Uterus (tissue), 4 donors: ENCODE results near the gene CIAO1. TPM values are rescaled to one million over a fixed set of nuclear protein-coding genes. Genes with fewer than 3 reads are reported as not detected.
"Not testable (repeated sequence)": the region's sequence is repeated elsewhere in the genome, so short reads cannot be mapped to it uniquely, and the experiment has no call there.

Source experiments
- DNase-seq, 2 donors: peaks; one replicate each; pipeline ENCODE4 v3.0.0-alpha.2; 2019 to 2020
- H3K27ac ChIP-seq, 2 donors: fragments of 200-600 bp; sonication (generic); 1 replicate in 1 of 2; 2 replicates in 1 of 2; pipeline ENCODE4 v1.5.1; 2016 to 2018
- H3K27me3 ChIP-seq, 2 donors: fragments of 200-600 bp; sonication (generic); one replicate each; pipeline ENCODE4 v1.5.1; 2018 to 2019; ENCODE audit warnings: control low read depth in 1 of 2
- H3K36me3 ChIP-seq, 2 donors: fragments of 200-600 bp; sonication (generic); one replicate each; pipeline ENCODE4 v1.5.1; 2019; ENCODE audit warnings: control low read depth in 1 of 2
- H3K4me1 ChIP-seq, 2 donors: fragments of 200-600 bp; sonication (generic); one replicate each; pipeline ENCODE4 v1.5.1; 2018 to 2019; ENCODE audit warnings: control low read depth in 1 of 2
- H3K4me3 ChIP-seq, 2 donors: fragments of 200-600 bp; sonication (generic); 1 replicate in 1 of 2; 2 replicates in 1 of 2; pipeline ENCODE4 v1.5.1; 2018 to 2019; ENCODE audit warnings: mild to moderate bottlenecking in 1 of 2
- H3K9me3 ChIP-seq, 2 donors: fragments of 200-600 bp; sonication (generic); one replicate each; pipeline ENCODE4 v1.5.1; 2019; ENCODE audit warnings: control low read depth in 1 of 2
- CTCF ChIP-seq, 4 experiments: fragments of 200-600 bp in 2 of 4; fragments of 450-650 bp in 2 of 4; sonication (generic) in 2 of 4; IDR thresholded peaks; one replicate each; pipeline ENCODE4 v1.5.1; 2016 to 2019; ENCODE audit warnings: antibody characterized with exemption in 4 of 4, mild to moderate bottlenecking in 2 of 4, moderate library complexity in 1 of 4
- POLR2A ChIP-seq, 2 donors: fragments of 450-650 bp; IDR thresholded peaks; one replicate each; pipeline ENCODE4 v1.6.1; 2016; ENCODE audit warnings: antibody characterized with exemption in 2 of 2, mild to moderate bottlenecking in 1 of 2, moderate library complexity in 1 of 2
- intact Hi-C: fragments of 100-400 bp; cut with DNase I; formaldehyde crosslinking; loops from one replicate; pipeline ENCODE4 v1.15.1; 2023; ENCODE audit warnings: low total_unique reads
- total RNA-seq, 4 donors: library from RNA; depleted of rRNA in 3 of 4; stranded (reverse); fragments of >200 nt in 3 of 4; gene quantifications; one replicate each; pipeline versions ENCODE4 v1.1.0 to v1.2.4, GENCODE V29; 2014 to 2023
- donor health status: DM: yes; HTN: yes; CAD: no.

CIAO1 gene
- total RNA-seq, 4 donors from 2014 or later, result 60.1 to 113 (median 89.3) TPM

- DNase-seq, result no peak
- TF ChIP-seq POLR2A (IDR thresholded peaks at IDR 0.05) (no peak), CTCF (IDR thresholded peaks at IDR 0.05) (no peak)
- H3K4me3 ChIP-seq, result no peak overlapping the region
- intact Hi-C loops, result no loop called here
- H3K9me3 ChIP-seq, result no peaks in the 10 kb centered on the region
- no peak overlapping the region for H3K27ac ChIP-seq
- H3K4me1 ChIP-seq, result no peaks in the 10 kb centered on the region
- H3K27me3 ChIP-seq, result no peaks in the 10 kb centered on the region
- no peaks in the 10 kb centered on the region for H3K36me3 ChIP-seq
Measured at GRCh38 chr2:96276787-96277499, 10.9 kb downstream of the CIAO1 start.

GRCh38 chr2:96287273-96287856 lies 21.3 kb downstream of the CIAO1 start:
- no peaks in the 10 kb centered on the region for H3K4me1 ChIP-seq
- DNase-seq, result no peak
- H3K27me3 ChIP-seq, result no peaks in the 10 kb centered on the region
- TF ChIP-seq POLR2A (IDR thresholded peaks at IDR 0.05) (no peak), CTCF (IDR thresholded peaks at IDR 0.05) (no peak)
- no peak overlapping the region for H3K27ac ChIP-seq
- intact Hi-C loops, result no loop called here
- H3K36me3 ChIP-seq, result no peaks in the 10 kb centered on the region
- no peaks in the 10 kb centered on the region for H3K9me3 ChIP-seq
- H3K4me3 ChIP-seq, result no peak overlapping the region

GRCh38 chr2:96291751-96292150 lies 25.7 kb downstream of the CIAO1 start:
- intact Hi-C loops, result no loop called here
- Histone ChIP-seq H3K27me3 (no peaks in the 10 kb centered on the region), H3K4me3 (no peak overlapping the region), H3K4me1 (no peaks in the 10 kb centered on the region), H3K27ac (no peak overlapping the region), H3K36me3 (no peaks in the 10 kb centered on the region), H3K9me3 (no peaks in the 10 kb centered on the region)
- TF ChIP-seq CTCF (IDR thresholded peaks at IDR 0.05) (no peak), POLR2A (IDR thresholded peaks at IDR 0.05) (no peak)
- DNase-seq, result no peak

GRCh38 chr2:96294271-96294670 lies 28.2 kb downstream of the CIAO1 start:
- H3K27me3 ChIP-seq, H3K9me3 ChIP-seq, DNase-seq, H3K4me1 ChIP-seq, H3K27ac ChIP-seq, H3K36me3 ChIP-seq, intact Hi-C loops, H3K4me3 ChIP-seq: not testable (repeated sequence)

GRCh38 chr2:96296925-96297324 lies 30.9 kb downstream of the CIAO1 start:
- no peak for TF ChIP-seq POLR2A (IDR thresholded peaks at IDR 0.05)
- TF ChIP-seq CTCF (IDR thresholded peaks at IDR 0.05), result no peak
- no peaks in the 10 kb centered on the region for H3K9me3 ChIP-seq
- H3K27me3 ChIP-seq, result no peaks in the 10 kb centered on the region
- H3K36me3 ChIP-seq, result no peaks in the 10 kb centered on the region
- no peak overlapping the region for H3K27ac ChIP-seq
- H3K4me3 ChIP-seq, result no peak overlapping the region
- intact Hi-C loops, result no loop called here
- no peaks in the 10 kb centered on the region for H3K4me1 ChIP-seq
- no peak for DNase-seq
